ENCODE measurements around the gene DLG5.

DLG5 gene

DNA sequence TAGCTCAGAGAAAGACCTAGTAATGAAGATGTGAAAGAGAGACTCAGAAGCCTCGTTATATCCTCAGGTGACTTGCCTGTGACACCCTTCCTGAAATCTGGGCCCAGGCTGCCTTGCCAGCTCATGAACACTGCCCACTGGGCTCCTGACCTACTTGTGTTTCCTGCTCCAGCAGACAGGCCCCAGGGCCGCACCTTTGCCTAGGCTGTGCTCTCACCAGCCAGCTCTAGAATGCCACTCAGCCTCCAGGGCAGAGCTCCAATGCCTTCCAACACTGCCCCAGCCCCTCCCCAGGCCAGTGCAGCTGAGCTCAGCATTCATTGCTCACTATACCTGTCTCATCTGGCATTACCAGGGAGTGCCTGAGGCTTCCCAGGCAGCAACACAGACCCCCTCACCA lies 94.3 kb downstream of the DLG5 start:
- peaks cover 42% of the 10 kb centered on the region for H3K36me3 ChIP-seq (ENCODE audit: control insufficient read depth, insufficient read depth, low read length)
- H3K9ac ChIP-seq (ENCODE audit: low read depth, low read length): no peak overlapping the region
- no peaks in the 10 kb centered on the region for H3K9me3 ChIP-seq (ENCODE audit: control insufficient read depth, insufficient read depth, low read length)
- H3K4me3 ChIP-seq (ENCODE audit: low read depth, low read length): no peak overlapping the region
- no peaks in the 10 kb centered on the region for H3K4me1 ChIP-seq (ENCODE audit: control insufficient read depth, insufficient read depth, low read length)
- H3K27me3 ChIP-seq (ENCODE audit: control insufficient read depth, insufficient read depth, low read length): no peaks in the 10 kb centered on the region

- Histone ChIP-seq H3K9ac (ENCODE audit: low read depth, low read length) (no peak overlapping the region), H3K9me3 (ENCODE audit: control insufficient read depth, insufficient read depth, low read length) (no peaks in the 10 kb centered on the region), H3K4me1 (ENCODE audit: control insufficient read depth, insufficient read depth, low read length) (no peaks in the 10 kb centered on the region), H3K27me3 (ENCODE audit: control insufficient read depth, insufficient read depth, low read length) (no peaks in the 10 kb centered on the region), H3K36me3 (ENCODE audit: control insufficient read depth, insufficient read depth, low read length) (peaks cover 38% of the 10 kb centered on the region), H3K4me3 (ENCODE audit: low read depth, low read length) (no peak overlapping the region)
Measured at GRCh38 chr10:77829356-77829755, 97.2 kb downstream of the DLG5 start.

DNA sequence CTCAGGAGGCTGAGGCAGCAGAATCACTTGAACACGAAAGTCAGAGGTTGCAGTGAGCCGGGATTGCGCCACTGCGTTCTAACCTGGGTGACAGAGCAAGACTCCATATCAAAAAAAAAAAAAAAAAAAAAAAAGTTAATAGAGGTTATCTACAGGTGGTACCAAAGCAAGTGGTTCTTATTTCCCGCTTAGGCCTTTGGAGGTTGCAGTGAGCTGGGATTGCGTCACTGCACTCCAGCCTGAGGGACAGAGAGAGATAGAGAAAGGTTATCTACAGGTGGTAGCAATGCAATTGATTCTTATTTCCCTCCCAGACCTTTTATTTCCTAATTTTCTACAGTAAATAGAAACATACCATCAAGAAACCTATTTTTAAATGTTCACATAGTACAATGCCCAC lies 98.2 kb downstream of the DLG5 start:
- peaks cover 33% of the 10 kb centered on the region for H3K36me3 ChIP-seq (ENCODE audit: control insufficient read depth, insufficient read depth, low read length)
- H3K9me3 ChIP-seq (ENCODE audit: control insufficient read depth, insufficient read depth, low read length): no peaks in the 10 kb centered on the region
- no peak overlapping the region for H3K9ac ChIP-seq (ENCODE audit: low read depth, low read length)
- no peaks in the 10 kb centered on the region for H3K27me3 ChIP-seq (ENCODE audit: control insufficient read depth, insufficient read depth, low read length)
- no peak overlapping the region for H3K4me3 ChIP-seq (ENCODE audit: low read depth, low read length)
- no peaks in the 10 kb centered on the region for H3K4me1 ChIP-seq (ENCODE audit: control insufficient read depth, insufficient read depth, low read length)

- Histone ChIP-seq H3K27me3 (ENCODE audit: control insufficient read depth, insufficient read depth, low read length) (no peaks in the 10 kb centered on the region), H3K9me3 (ENCODE audit: control insufficient read depth, insufficient read depth, low read length) (no peaks in the 10 kb centered on the region), H3K9ac (ENCODE audit: low read depth, low read length) (no peak overlapping the region), H3K4me1 (ENCODE audit: control insufficient read depth, insufficient read depth, low read length) (no peaks in the 10 kb centered on the region), H3K4me3 (ENCODE audit: low read depth, low read length) (no peak overlapping the region), H3K36me3 (ENCODE audit: control insufficient read depth, insufficient read depth, low read length) (peaks cover 28% of the 10 kb centered on the region)
Measured at GRCh38 chr10:77827366-77827765, 99.2 kb downstream of the DLG5 start.

DNA sequence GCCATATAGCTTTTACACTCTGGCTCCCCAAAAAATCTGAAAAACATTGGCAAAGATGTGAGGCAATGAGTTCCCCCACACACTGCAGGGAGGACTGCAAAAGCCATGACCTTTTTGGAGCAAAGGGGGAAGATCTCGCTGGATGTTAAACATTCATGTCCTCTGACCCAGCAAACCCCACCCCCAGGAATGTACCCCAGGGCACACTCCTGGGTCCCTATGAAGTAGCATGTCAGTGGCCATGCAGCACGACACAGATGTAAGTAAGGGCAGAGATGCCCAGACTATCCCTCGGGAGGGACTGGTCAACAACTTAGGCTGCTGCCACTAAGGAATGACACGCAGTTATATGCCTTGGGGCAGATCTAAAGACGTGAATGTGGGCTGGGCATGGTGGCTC lies 100.6 kb downstream of the DLG5 start:
- no peak overlapping the region for H3K9ac ChIP-seq (ENCODE audit: low read depth, low read length)
- no peaks in the 10 kb centered on the region for H3K9me3 ChIP-seq (ENCODE audit: control insufficient read depth, insufficient read depth, low read length)
- no peaks in the 10 kb centered on the region for H3K4me1 ChIP-seq (ENCODE audit: control insufficient read depth, insufficient read depth, low read length)
- no peaks in the 10 kb centered on the region for H3K27me3 ChIP-seq (ENCODE audit: control insufficient read depth, insufficient read depth, low read length)
- peaks cover 30% of the 10 kb centered on the region for H3K36me3 ChIP-seq (ENCODE audit: control insufficient read depth, insufficient read depth, low read length)
- no peak overlapping the region for H3K4me3 ChIP-seq (ENCODE audit: low read depth, low read length)

DNA sequence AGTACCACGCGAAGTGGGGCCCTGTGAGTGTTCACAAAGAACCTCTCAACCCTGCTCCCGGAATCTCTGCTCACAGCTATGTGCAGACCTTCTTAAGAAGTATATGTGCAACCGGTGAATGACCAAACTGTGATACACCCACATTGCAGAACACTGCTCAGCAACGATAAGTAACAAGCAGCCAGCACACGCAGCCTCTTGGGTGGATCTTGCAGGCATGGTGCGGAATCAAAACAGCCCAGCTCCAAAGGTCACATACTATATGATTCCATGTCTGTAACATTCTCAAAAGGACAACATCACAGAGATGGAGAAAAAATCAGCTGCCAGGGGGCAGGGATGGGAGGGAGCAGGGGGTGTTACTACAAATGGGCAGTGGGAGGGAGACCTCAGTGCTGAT lies 101.6 kb downstream of the DLG5 start:
- no peaks in the 10 kb centered on the region for H3K4me1 ChIP-seq (ENCODE audit: control insufficient read depth, insufficient read depth, low read length)
- no peak overlapping the region for H3K4me3 ChIP-seq (ENCODE audit: low read depth, low read length)
- H3K27me3 ChIP-seq (ENCODE audit: control insufficient read depth, insufficient read depth, low read length): no peaks in the 10 kb centered on the region
- H3K9ac ChIP-seq (ENCODE audit: low read depth, low read length): no peak overlapping the region
- no peaks in the 10 kb centered on the region for H3K9me3 ChIP-seq (ENCODE audit: control insufficient read depth, insufficient read depth, low read length)
- peaks cover 25% of the 10 kb centered on the region for H3K36me3 ChIP-seq (ENCODE audit: control insufficient read depth, insufficient read depth, low read length)

DNA sequence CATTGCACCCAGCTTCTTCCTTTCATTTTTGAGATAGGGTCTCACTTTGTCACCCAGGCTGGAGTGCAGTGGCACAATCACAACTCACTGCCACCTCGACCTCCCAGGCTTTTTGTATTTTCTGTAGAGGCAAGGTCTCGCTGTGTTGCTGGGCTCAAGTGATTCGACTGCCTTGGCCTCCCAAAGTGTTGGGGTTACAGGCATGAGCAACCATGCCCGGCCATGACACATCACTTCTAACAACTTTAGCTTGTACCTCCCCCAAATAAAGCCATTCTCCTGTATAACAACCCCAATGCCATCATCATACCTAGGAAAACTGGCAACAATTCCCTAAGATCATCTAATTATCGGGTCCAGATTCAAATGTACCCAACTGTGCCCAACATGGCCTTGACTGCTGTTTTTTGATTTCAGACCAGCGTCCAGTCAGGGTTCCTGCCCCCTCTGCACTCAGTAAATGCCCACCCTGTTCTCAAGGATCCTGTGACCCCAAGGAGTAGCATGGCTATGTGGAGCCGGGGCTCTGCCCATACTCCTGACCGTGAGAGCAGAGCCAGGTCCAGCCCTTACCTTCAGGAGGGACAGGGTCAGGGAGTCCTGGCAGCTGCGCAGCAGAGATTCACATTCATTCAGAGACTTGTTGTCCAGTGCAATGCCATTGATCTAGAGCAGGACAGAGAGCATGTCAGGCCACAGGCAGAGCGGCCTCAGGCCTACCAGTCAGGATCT lies 102.6 kb downstream of the DLG5 start:
- Histone ChIP-seq H3K4me3 (ENCODE audit: low read depth, low read length) (no peak overlapping the region), H3K9ac (ENCODE audit: low read depth, low read length) (no peak overlapping the region), H3K27me3 (ENCODE audit: control insufficient read depth, insufficient read depth, low read length) (no peaks in the 10 kb centered on the region), H3K36me3 (ENCODE audit: control insufficient read depth, insufficient read depth, low read length) (peaks cover 23% of the 10 kb centered on the region), H3K4me1 (ENCODE audit: control insufficient read depth, insufficient read depth, low read length) (no peaks in the 10 kb centered on the region), H3K9me3 (ENCODE audit: control insufficient read depth, insufficient read depth, low read length) (no peaks in the 10 kb centered on the region)

DNA sequence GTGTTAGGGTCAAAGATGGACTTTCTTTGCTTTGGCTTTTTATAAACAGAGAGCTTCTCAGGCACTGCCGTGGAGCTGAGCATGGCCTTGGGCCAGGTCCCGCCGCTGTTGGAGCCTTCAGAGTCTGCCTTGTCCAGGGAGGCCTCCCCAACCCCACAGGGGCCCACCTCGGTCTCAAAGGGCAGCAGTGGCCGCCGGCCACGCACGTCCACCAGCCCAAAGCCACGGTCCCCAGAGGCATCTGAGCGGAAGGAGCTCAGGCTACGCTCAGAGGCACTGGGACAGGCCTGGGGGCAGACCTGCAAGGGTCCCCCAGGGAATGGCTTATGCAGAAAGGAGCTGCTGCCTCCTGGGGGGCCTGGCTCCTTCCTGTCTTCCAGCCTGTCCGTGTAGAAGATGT lies 105.0 kb downstream of the DLG5 start:
- H3K36me3 ChIP-seq (ENCODE audit: control insufficient read depth, insufficient read depth, low read length): peaks cover 40% of the 10 kb centered on the region
- H3K9me3 ChIP-seq (ENCODE audit: control insufficient read depth, insufficient read depth, low read length): no peaks in the 10 kb centered on the region
- no peak overlapping the region for H3K9ac ChIP-seq (ENCODE audit: low read depth, low read length)
- H3K4me1 ChIP-seq (ENCODE audit: control insufficient read depth, insufficient read depth, low read length): no peaks in the 10 kb centered on the region
- H3K27me3 ChIP-seq (ENCODE audit: control insufficient read depth, insufficient read depth, low read length): no peaks in the 10 kb centered on the region
- H3K4me3 ChIP-seq (ENCODE audit: low read depth, low read length): no peak overlapping the region

DNA sequence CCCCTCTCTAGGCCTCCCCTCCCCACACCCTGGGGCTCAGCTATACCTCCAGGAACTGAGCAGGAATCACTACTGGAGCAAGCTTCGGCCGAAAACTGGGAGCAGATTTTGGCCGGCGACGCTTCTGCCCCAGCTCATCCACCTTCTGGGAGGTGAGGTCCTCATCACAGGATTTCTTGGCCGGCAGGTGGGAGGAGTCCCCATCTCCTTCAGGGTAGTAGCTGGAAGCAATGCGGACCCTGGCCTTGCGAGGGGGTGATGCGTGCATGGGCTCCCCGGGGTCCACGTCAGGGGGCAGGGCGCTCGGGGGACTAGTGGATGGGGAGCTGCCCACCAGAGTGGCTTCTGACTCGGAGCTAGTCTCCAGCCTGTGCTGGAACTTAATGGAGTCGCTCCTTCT lies 105.5 kb downstream of the DLG5 start:
- Histone ChIP-seq H3K9ac (ENCODE audit: low read depth, low read length) (no peak overlapping the region), H3K27me3 (ENCODE audit: control insufficient read depth, insufficient read depth, low read length) (no peaks in the 10 kb centered on the region), H3K9me3 (ENCODE audit: control insufficient read depth, insufficient read depth, low read length) (no peaks in the 10 kb centered on the region), H3K4me1 (ENCODE audit: control insufficient read depth, insufficient read depth, low read length) (no peaks in the 10 kb centered on the region), H3K36me3 (ENCODE audit: control insufficient read depth, insufficient read depth, low read length) (peaks cover 44% of the 10 kb centered on the region), H3K4me3 (ENCODE audit: low read depth, low read length) (no peak overlapping the region)

DNA sequence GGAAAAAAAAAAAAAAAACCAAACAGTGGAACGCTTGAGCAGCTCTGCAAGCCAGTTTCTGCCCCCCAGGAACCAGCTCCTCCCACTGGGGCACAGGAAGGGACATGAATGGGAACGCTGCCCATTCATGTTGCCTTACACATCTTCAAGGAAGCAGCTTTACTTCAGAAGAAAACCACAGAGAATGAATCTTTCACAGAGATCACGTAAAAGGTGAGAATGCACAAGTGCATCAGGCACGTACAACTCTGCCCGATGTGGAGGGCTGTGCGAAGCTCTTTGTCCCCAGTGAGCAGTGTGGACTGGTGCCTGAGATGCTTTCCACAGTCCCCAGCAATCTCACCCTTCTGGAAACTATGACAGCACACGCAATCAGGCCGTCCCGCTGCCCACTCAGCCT lies 106.2 kb downstream of the DLG5 start:
- Histone ChIP-seq H3K9ac (ENCODE audit: low read depth, low read length) (no peak overlapping the region), H3K4me3 (ENCODE audit: low read depth, low read length) (no peak overlapping the region), H3K27me3 (ENCODE audit: control insufficient read depth, insufficient read depth, low read length) (no peaks in the 10 kb centered on the region), H3K4me1 (ENCODE audit: control insufficient read depth, insufficient read depth, low read length) (no peaks in the 10 kb centered on the region), H3K9me3 (ENCODE audit: control insufficient read depth, insufficient read depth, low read length) (no peaks in the 10 kb centered on the region), H3K36me3 (ENCODE audit: control insufficient read depth, insufficient read depth, low read length) (peaks cover 43% of the 10 kb centered on the region)

- no peak overlapping the region for H3K4me3 ChIP-seq (ENCODE audit: low read depth, low read length)
- no peaks in the 10 kb centered on the region for H3K27me3 ChIP-seq (ENCODE audit: control insufficient read depth, insufficient read depth, low read length)
- H3K9me3 ChIP-seq (ENCODE audit: control insufficient read depth, insufficient read depth, low read length): no peaks in the 10 kb centered on the region
- peaks cover 49% of the 10 kb centered on the region for H3K36me3 ChIP-seq (ENCODE audit: control insufficient read depth, insufficient read depth, low read length)
- H3K4me1 ChIP-seq (ENCODE audit: control insufficient read depth, insufficient read depth, low read length): no peaks in the 10 kb centered on the region
- H3K9ac ChIP-seq (ENCODE audit: low read depth, low read length): no peak overlapping the region
Measured at GRCh38 chr10:77819210-77820112, 107.1 kb downstream of the DLG5 start.

GRCh38 chr10:77818378-77818777 lies 108.2 kb downstream of the DLG5 start:
- Histone ChIP-seq H3K4me1 (ENCODE audit: control insufficient read depth, insufficient read depth, low read length) (no peaks in the 10 kb centered on the region), H3K9me3 (ENCODE audit: control insufficient read depth, insufficient read depth, low read length) (no peaks in the 10 kb centered on the region), H3K27me3 (ENCODE audit: control insufficient read depth, insufficient read depth, low read length) (no peaks in the 10 kb centered on the region), H3K9ac (ENCODE audit: low read depth, low read length) (no peak overlapping the region), H3K36me3 (ENCODE audit: control insufficient read depth, insufficient read depth, low read length) (peaks cover 43% of the 10 kb centered on the region), H3K4me3 (ENCODE audit: low read depth, low read length) (no peak overlapping the region)
